Measurements from ENCODE around the gene FUNDC2. TPM values are rescaled to one million over a fixed set of nuclear protein-coding genes. Genes with fewer than 3 reads are reported as not detected.

The FUNDC2 gene
- polyA plus RNA-seq, 3 donors = 42.7 to 166 (median 148) TPM

DNA sequence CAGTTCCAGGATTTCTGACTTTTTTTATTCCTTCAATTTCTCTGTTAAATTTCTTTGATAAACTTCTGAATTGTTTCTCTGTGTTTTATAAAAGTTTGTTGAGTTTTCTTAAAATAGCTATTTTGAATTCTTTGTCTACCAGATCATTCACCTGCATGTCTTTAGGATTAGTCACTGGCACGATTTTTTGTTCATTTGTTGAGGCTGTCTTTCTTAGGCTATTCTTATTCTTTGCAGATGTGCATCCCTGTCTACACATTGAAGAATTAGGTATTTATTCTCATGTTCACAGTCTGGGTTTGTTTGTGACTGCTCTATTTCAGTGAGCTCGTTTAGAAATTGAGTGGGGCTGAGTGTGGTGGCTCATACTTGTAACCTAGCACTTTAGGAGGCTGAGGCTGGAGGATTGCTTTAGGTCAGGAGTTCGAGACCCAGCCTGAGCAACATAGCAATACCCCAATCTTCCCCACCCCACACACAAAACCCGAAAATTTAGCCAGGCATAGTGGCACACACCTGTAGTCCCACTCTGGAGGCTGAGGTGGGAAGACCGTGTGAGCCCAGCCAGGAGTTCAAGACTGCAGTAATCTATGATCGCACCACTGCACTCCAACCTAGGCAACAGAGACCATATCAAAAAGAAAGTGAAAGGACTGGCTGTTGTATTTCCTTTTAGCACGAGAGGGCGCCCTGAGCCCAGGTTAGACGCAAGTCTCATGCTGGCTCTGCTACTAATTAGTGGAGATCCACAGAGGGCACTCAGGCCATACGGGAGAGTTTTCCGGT, 46.1 kb upstream of the FUNDC2 start:
- H3K4me2 ChIP-seq (replicated peaks; ENCODE audit: extremely low read depth, low read length, poor library complexity, severe bottlenecking) = peak overlapping the region; percentile 69
- Mint-ChIP-seq H3K27ac (peak overlapping the region in 5 of 7 donors; percentile 55 to 89 (median 81)), H3K36me3 (no peaks in the 10 kb centered on the region), H3K4me1 (peaks cover 16% of the 10 kb centered on the region), H3K27me3 (ENCODE audit: low read depth in 3 of 3) (peaks cover 0 to 1% (median 0%) of the 10 kb centered on the region in 3 donors), H3K9me3 (peaks cover 0 to 4% (median 0%) of the 10 kb centered on the region in 7 donors), H3K4me3 (peak overlapping the region; percentile 78 to 89)
- TF ChIP-seq CTCF (IDR thresholded peaks at IDR 0.05) = peak; percentile 48
- no CpG with 5 or more reads among the region's 11 CpGs for WGBS (ENCODE audit: insufficient coverage)
- H3K9me3 ChIP-seq (replicated peaks in 1 of 2; ENCODE audit: control insufficient read depth in 1 of 2, insufficient read depth in 1 of 2, low read length in 2 of 2) = no peaks in the 10 kb centered on the region
- peak overlapping the region in 1 of 2 donors; percentile 79 for H3K27ac ChIP-seq (ENCODE audit: low read depth in 1 of 2, low read length in 2 of 2)
- peak overlapping the region; percentile 78 for H2AFZ ChIP-seq (ENCODE audit: insufficient read depth, low read depth, low read length, poor library complexity, severe bottlenecking)
- intact Hi-C loops (cut with micrococcal nuclease) = loop anchor here (2.0 to 10.0 kb wide), 2 partner anchors 74 to 76 kb away; no protein-coding TSS in a partner anchor
- no peaks in the 10 kb centered on the region for H4K20me1 ChIP-seq (ENCODE audit: insufficient read depth, low read length)
- H3K36me3 ChIP-seq (replicated peaks in 1 of 2; ENCODE audit: control insufficient read depth in 1 of 2, insufficient read depth in 2 of 2, low read length in 2 of 2) = no peaks in the 10 kb centered on the region
- H3K4me1 ChIP-seq (ENCODE audit: control insufficient read depth in 1 of 2, insufficient read depth in 2 of 2, low read length in 2 of 2) = peaks cover 2 to 4% of the 10 kb centered on the region in 2 donors
- no peaks in the 10 kb centered on the region for H3K27me3 ChIP-seq (ENCODE audit: control insufficient read depth in 2 of 2, insufficient read depth in 2 of 2, low read length in 2 of 2)
- peak overlapping the region; percentile 58 for H3K9ac ChIP-seq (ENCODE audit: insufficient read depth, low read length, poor library complexity, severe bottlenecking)
- H3K79me2 ChIP-seq (ENCODE audit: insufficient read depth, low read length) = no peaks in the 10 kb centered on the region
- peak overlapping the region; percentile 32 to 72 (median 37) for H3K4me3 ChIP-seq (replicated peaks in 1 of 3; ENCODE audit: low read depth in 2 of 3, low read length in 3 of 3)
- DNase-seq = peak; percentile 51 to 68 (median 60)

DNA sequence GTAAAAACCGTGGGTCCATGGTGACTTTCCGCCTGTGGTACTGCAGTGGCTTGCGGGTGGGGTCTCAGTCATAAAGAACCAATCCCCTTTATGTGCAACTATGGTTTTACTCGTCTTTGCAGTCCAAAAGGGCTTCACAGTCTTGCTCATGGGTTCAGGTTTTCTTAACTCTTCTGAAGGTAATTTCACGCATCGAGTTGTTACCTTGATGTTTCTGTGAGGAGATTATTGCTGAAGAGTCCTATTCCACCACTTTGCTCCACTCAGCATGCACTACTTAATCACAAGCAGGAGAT, 45.6 kb upstream of the FUNDC2 start:
- Mint-ChIP-seq H3K36me3 (no peaks in the 10 kb centered on the region), H3K4me1 (peaks cover 16% of the 10 kb centered on the region), H3K27me3 (ENCODE audit: low read depth in 3 of 3) (peaks cover 0 to 1% (median 0%) of the 10 kb centered on the region in 3 donors), H3K9me3 (peaks cover 0 to 4% (median 0%) of the 10 kb centered on the region in 7 donors), H3K27ac (peak overlapping the region in 1 of 7 donors; percentile 30), H3K4me3 (peak overlapping the region; percentile 78 to 89)
- intact Hi-C loops (cut with micrococcal nuclease) = loop anchor here (2.0 to 10.0 kb wide), 2 partner anchors 74 to 76 kb away; no protein-coding TSS in a partner anchor
- peaks cover 2 to 4% of the 10 kb centered on the region in 2 donors for H3K4me1 ChIP-seq (ENCODE audit: control insufficient read depth in 1 of 2, insufficient read depth in 2 of 2, low read length in 2 of 2)
- no peak for TF ChIP-seq CTCF (IDR thresholded peaks at IDR 0.05)
- H3K9ac ChIP-seq (ENCODE audit: insufficient read depth, low read length, poor library complexity, severe bottlenecking) = peak overlapping the region; percentile 58
- no peaks in the 10 kb centered on the region for H3K9me3 ChIP-seq (replicated peaks in 1 of 2; ENCODE audit: control insufficient read depth in 1 of 2, insufficient read depth in 1 of 2, low read length in 2 of 2)
- no peaks in the 10 kb centered on the region for H3K36me3 ChIP-seq (replicated peaks in 1 of 2; ENCODE audit: control insufficient read depth in 1 of 2, insufficient read depth in 2 of 2, low read length in 2 of 2)
- peak overlapping the region in 2 of 3 experiments; percentile 32 to 72 for H3K4me3 ChIP-seq (replicated peaks in 1 of 3; ENCODE audit: low read depth in 2 of 3, low read length in 3 of 3)
- H3K79me2 ChIP-seq (ENCODE audit: insufficient read depth, low read length) = no peaks in the 10 kb centered on the region
- DNase-seq = no peak
- H2AFZ ChIP-seq (ENCODE audit: insufficient read depth, low read depth, low read length, poor library complexity, severe bottlenecking) = peak overlapping the region; percentile 78
- no peaks in the 10 kb centered on the region for H4K20me1 ChIP-seq (ENCODE audit: insufficient read depth, low read length)
- H3K27ac ChIP-seq (ENCODE audit: low read depth in 1 of 2, low read length in 2 of 2) = no peak overlapping the region
- WGBS (ENCODE audit: insufficient coverage) = no CpG with 5 or more reads among the region's 6 CpGs
- H3K27me3 ChIP-seq (ENCODE audit: control insufficient read depth in 2 of 2, insufficient read depth in 2 of 2, low read length in 2 of 2) = no peaks in the 10 kb centered on the region
- peak overlapping the region; percentile 69 for H3K4me2 ChIP-seq (replicated peaks; ENCODE audit: extremely low read depth, low read length, poor library complexity, severe bottlenecking)

Measured in CD14-positive monocyte (primary cell).